Activated CD4-positive, alpha-beta T cell treated with anti-CD3 and anti-CD28 coated beads for 4 hours (primary cell): ENCODE data around the gene E2F8.

ENCODE experiments used
- DNase-seq, 2 donors: peaks; one replicate each; pipeline ENCODE4 v3.0.0-alpha.2; 2020

The E2F8 gene

GRCh38 chr11:19181531-19182261 is 59.0 kb downstream of the E2F8 start:
- DNase-seq: no peak

DNA sequence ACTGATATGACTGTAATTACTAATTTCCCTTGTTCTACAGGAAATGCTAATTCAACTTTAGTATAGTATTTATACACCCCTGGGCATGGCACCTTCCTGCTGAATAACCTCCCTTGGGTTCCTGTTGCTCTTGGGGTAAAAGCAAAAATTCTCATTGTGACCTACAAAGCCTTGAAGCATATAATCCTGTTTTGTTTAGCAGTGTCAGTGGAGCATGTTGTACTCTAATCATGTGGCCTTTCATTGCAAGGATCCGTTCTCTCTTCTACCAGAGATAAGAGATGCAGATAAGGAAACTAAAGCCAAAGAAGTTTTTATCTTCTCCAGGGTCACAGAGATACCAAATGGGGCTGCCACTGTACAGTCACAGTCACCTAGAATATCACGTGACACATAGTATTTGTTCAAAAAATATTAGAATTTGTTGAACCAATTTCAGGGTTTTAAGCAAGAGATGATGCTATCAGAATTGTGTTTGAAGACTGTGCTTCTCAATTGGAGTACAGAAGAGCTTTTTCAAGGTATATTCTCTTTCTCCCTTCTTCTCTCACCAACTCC is 64.0 kb downstream of the E2F8 start:
- no peak for DNase-seq
